OCI-LY7 (cell line): Measurements from ENCODE around the gene VTI1A. TPM values are rescaled to one million over a fixed set of nuclear protein-coding genes. Genes with fewer than 3 reads are reported as not detected.

Source experiments
- BruUV-seq: library from RNA; stranded (reverse); fragments of 400-500 nt; replicated peaks from 2 replicates; lab custom pipeline; 2021; lab: Mats Ljungman, UMichigan
- CTCF ChIA-PET: fragments of 300-600 bp; sonication (Branson Sonifier 250); formaldehyde crosslinking; loops from one replicate; lab custom pipeline; 2022; ENCODE audit warnings: antibody characterized with exemption; ENCODE audit not compliant: unreplicated experiment; lab: Charles Lee
- POLR2A ChIA-PET: fragments of 300-600 bp; sonication (Branson Sonifier 250); formaldehyde crosslinking; loops from one replicate; lab custom pipeline; 2022; ENCODE audit warnings: antibody characterized with exemption; lab: Charles Lee
- DNase-seq: peaks from one replicate; pipeline ENCODE4 v3.0.0-alpha.2; 2015; ENCODE audit warnings: low spot score
- H2AFZ ChIP-seq: fragments of 200-600 bp; sonication (generic), shearing (Covaris generic); 2 replicates; pipeline ENCODE4 v1.6.1; 2014; ENCODE audit warnings: mild to moderate bottlenecking, antibody characterized with exemption, low read length, moderate library complexity
- H3K27ac ChIP-seq: fragments of 200-600 bp; sonication (generic); 2 replicates; pipeline ENCODE4 v1.5.1; 2014; ENCODE audit warnings: mixed run types, low read depth, mild to moderate bottlenecking, moderate library complexity, low read length, inconsistent platforms; ENCODE audit not compliant: poor library complexity, severe bottlenecking
- H3K36me3 ChIP-seq: fragments of 200-600 bp; sonication (generic); 2 replicates; pipeline ENCODE4 v1.6.1; 2014; ENCODE audit warnings: mild to moderate bottlenecking, antibody characterized with exemption, low read length, moderate library complexity, mixed read lengths; ENCODE audit not compliant: insufficient read depth
- H3K4me1 ChIP-seq: fragments of 200-600 bp; sonication (generic); 2 replicates; pipeline ENCODE4 v1.5.1; 2014; ENCODE audit warnings: mild to moderate bottlenecking, low read length; ENCODE audit not compliant: insufficient read depth, poor library complexity, severe bottlenecking
- H3K4me2 ChIP-seq: fragments of 200-600 bp; sonication (generic); 2 replicates; pipeline ENCODE4 v1.6.1; 2014; ENCODE audit warnings: mild to moderate bottlenecking, low read length
- H3K4me3 ChIP-seq: fragments of 200-600 bp; sonication (generic); 2 replicates; pipeline ENCODE4 v1.5.1; 2014; ENCODE audit warnings: mild to moderate bottlenecking, low read depth, low read length; ENCODE audit not compliant: poor library complexity, severe bottlenecking
- H3K79me2 ChIP-seq: fragments of 200-600 bp; sonication (generic); 2 replicates; pipeline ENCODE4 v1.6.1; 2016; ENCODE audit warnings: low read depth, mild to moderate bottlenecking, low read length, moderate library complexity, mixed read lengths; ENCODE audit not compliant: insufficient read depth
- H3K9me2 ChIP-seq: fragments of 200-600 bp; sonication (generic); 2 replicates; pipeline ENCODE4 v1.6.1; 2016; ENCODE audit warnings: mild to moderate bottlenecking, low read length, mixed read lengths; ENCODE audit not compliant: insufficient read depth
- H3K9me3 ChIP-seq: fragments of 200-600 bp; sonication (generic); 2 replicates; pipeline ENCODE4 v1.6.1; 2014; ENCODE audit warnings: mild to moderate bottlenecking, mixed run types, low read length, mixed read lengths
- H4K20me1 ChIP-seq: fragments of 200-600 bp; sonication (generic); 2 replicates; pipeline ENCODE4 v1.6.1; 2014; ENCODE audit warnings: mild to moderate bottlenecking, antibody characterized with exemption, low read length, moderate library complexity, mixed read lengths; ENCODE audit not compliant: insufficient read depth
- EZH2phosphoT487 ChIP-seq: fragments of 200-600 bp; sonication (generic); IDR thresholded peaks from 2 replicates; pipeline ENCODE4 v1.6.1; 2018; ENCODE audit warnings: low read depth, borderline replicate concordance, mild to moderate bottlenecking, mixed run types, antibody characterized with exemption, low read length, moderate library complexity, mixed read lengths
- intact Hi-C: fragments of 100-400 bp; cut with micrococcal nuclease; formaldehyde crosslinking; loops from one replicate; pipeline ENCODE4 v1.10.0; 2022; ENCODE audit not compliant: unreplicated experiment
- total RNA-seq, 2 experiments: library from RNA; depleted of rRNA in 1 of 2; stranded (reverse); fragments of >200 nt in 1 of 2; shearing (Covaris generic) in 1 of 2; gene quantifications; 2 replicates each; pipeline ENCODE4 v1.2.3, GENCODE V29; 2014 to 2022
- TF ChIP-seq, protein P1 (sequence below): fragments of 200-600 bp; sonication (generic); conservative IDR thresholded peaks from 2 replicates; pipeline ENCODE4 v1.5.1; 2014; ENCODE audit warnings: mild to moderate bottlenecking, antibody characterized with exemption, low read length, moderate library complexity, mixed read lengths

The VTI1A gene
- total RNA-seq, 2 experiments from 2014 or later = 39.4 to 45.2 TPM

DNA sequence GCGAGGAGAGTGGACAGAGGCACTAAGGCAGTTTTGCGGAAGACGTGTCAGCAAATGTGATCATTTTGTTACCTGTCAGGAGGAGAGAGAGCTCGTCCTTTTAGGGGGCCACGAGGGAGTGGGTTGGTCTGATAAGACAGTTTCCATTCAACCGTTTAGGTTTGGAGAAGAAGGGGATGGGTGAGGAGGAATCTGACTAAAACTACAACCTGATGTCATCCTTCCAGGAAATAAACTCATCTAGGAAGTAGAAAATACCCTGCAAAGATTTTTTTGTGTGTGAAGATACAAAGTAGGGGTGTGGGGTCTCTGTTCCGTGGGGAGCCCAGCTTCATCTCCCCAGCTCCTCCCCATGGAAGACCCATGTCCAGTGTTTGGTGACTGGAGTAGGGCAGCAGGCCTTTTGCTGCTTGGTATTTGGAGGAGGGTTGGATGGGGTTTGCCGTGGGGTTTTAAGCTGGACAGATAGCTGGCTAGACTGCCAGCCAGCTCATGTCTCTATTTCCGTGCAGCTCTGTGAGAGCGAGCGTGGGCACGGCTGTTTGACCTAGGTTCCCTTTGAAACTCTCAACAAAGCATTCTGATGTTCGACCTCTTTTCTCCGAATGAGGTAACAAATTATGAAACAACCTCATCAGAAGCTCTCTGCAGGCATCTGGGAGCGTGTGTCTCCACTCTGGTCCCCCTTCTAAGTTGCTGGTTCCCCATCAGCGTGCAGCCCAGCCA is 367.0 kb downstream of the VTI1A start:
- intact Hi-C loops = no loop called here
- no TSS peak for BruUV-seq
- ChIA-PET CTCF (no interaction called here), POLR2A (interaction anchor here (0.8 to 1.1 kb wide), 2 partner anchors 13 to 1162 kb away, joined by 3 to 4 read pairs; no protein-coding TSS in a partner anchor)
- no peaks in the 10 kb centered on the region for H3K79me2 ChIP-seq
- no peak overlapping the region for H3K4me3 ChIP-seq
- no peak overlapping the region for H2AFZ ChIP-seq
- DNase-seq = no peak
- H3K27ac ChIP-seq = no peak overlapping the region
- H3K4me2 ChIP-seq = no peak overlapping the region
- no peaks in the 10 kb centered on the region for H3K4me1 ChIP-seq
- no peaks in the 10 kb centered on the region for H3K9me3 ChIP-seq
- no peaks in the 10 kb centered on the region for H3K9me2 ChIP-seq
- H4K20me1 ChIP-seq = no peaks in the 10 kb centered on the region
- H3K36me3 ChIP-seq = no peaks in the 10 kb centered on the region
- TF ChIP-seq, protein P1, sequence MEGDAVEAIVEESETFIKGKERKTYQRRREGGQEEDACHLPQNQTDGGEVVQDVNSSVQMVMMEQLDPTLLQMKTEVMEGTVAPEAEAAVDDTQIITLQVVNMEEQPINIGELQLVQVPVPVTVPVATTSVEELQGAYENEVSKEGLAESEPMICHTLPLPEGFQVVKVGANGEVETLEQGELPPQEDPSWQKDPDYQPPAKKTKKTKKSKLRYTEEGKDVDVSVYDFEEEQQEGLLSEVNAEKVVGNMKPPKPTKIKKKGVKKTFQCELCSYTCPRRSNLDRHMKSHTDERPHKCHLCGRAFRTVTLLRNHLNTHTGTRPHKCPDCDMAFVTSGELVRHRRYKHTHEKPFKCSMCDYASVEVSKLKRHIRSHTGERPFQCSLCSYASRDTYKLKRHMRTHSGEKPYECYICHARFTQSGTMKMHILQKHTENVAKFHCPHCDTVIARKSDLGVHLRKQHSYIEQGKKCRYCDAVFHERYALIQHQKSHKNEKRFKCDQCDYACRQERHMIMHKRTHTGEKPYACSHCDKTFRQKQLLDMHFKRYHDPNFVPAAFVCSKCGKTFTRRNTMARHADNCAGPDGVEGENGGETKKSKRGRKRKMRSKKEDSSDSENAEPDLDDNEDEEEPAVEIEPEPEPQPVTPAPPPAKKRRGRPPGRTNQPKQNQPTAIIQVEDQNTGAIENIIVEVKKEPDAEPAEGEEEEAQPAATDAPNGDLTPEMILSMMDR = no peak
- no peak for TF ChIP-seq EZH2phosphoT487

GRCh38 chr10:112815269-112816032 is 368.4 kb downstream of the VTI1A start:
- H4K20me1 ChIP-seq = no peaks in the 10 kb centered on the region
- no peaks in the 10 kb centered on the region for H3K4me1 ChIP-seq
- H3K4me3 ChIP-seq = no peak overlapping the region
- no peak for DNase-seq
- H3K79me2 ChIP-seq = no peaks in the 10 kb centered on the region
- no peak overlapping the region for H3K27ac ChIP-seq
- CTCF ChIA-PET = no interaction called here
- H3K36me3 ChIP-seq = no peaks in the 10 kb centered on the region
- H3K9me3 ChIP-seq = no peaks in the 10 kb centered on the region
- no peak overlapping the region for H3K4me2 ChIP-seq
- POLR2A ChIA-PET = interaction anchor here (0.8 to 1.1 kb wide), 2 partner anchors 11 to 1164 kb away, joined by 3 to 4 read pairs; no protein-coding TSS in a partner anchor
- H3K9me2 ChIP-seq = no peaks in the 10 kb centered on the region
- TF ChIP-seq, protein P1 = no peak
- no peak for TF ChIP-seq EZH2phosphoT487
- intact Hi-C loops = no loop called here
- no peak overlapping the region for H2AFZ ChIP-seq
- no TSS peak for BruUV-seq
